H1 (cell line): ENCODE measurements around the gene CCDC92B. TPM values are rescaled to one million over a fixed set of nuclear protein-coding genes. Genes with fewer than 3 reads are reported as not detected.

Experiments used
- CTCF ChIA-PET: fragments of 300-600 bp; sonication (Branson Sonifier 250); formaldehyde crosslinking; loops from one replicate; lab custom pipeline; 2021; ENCODE audit not compliant: partially characterized antibody; lab: Charles Lee
- POLR2A ChIA-PET: fragments of 300-600 bp; sonication (Branson Sonifier 250); formaldehyde crosslinking; loops from one replicate; lab custom pipeline; 2021; ENCODE audit warnings: inconsistent platforms; ENCODE audit not compliant: partially characterized antibody; lab: Charles Lee
- DNase-seq, 2 experiments: peaks; one replicate each; pipeline versions ENCODE4 v3.0.0 to v3.0.0-alpha.2; 2010 to 2022; ENCODE audit warnings: low spot score in 2 of 2, low read depth in 1 of 2, mixed read lengths in 1 of 2
- FAIRE-seq: peaks from 2 replicates; lab custom pipeline; 2011; peaks lifted over from hg19 to GRCh38; lab: Jason Lieb, UNC
- H2AFZ ChIP-seq: 2 replicates; pipeline ENCODE4 v1.8.1; 2012; ENCODE audit warnings: low read length, inconsistent platforms
- H2AK5ac ChIP-seq: 2 replicates; pipeline ENCODE4 v1.6.1; 2013; ENCODE audit warnings: low read depth, low read length
- H2BK120ac ChIP-seq: replicated peaks from 2 replicates; pipeline ENCODE3; 2013; ENCODE audit warnings: low read depth, low read length, inconsistent platforms
- H2BK12ac ChIP-seq: 2 replicates; pipeline ENCODE4 v1.6.1; 2013; ENCODE audit warnings: low read depth, low read length
- H2BK15ac ChIP-seq: 2 replicates; pipeline ENCODE4 v1.6.1; 2013; ENCODE audit warnings: low read length
- H2BK20ac ChIP-seq: 2 replicates; pipeline ENCODE4 v1.6.1; 2013; ENCODE audit warnings: low read length
- H2BK5ac ChIP-seq: 2 replicates; pipeline ENCODE4 v1.6.1; 2013; ENCODE audit warnings: low read depth, low read length
- H3K14ac ChIP-seq: 2 replicates; pipeline ENCODE4 v1.6.1; 2013; ENCODE audit warnings: inconsistent platforms; ENCODE audit not compliant: insufficient read length
- H3K18ac ChIP-seq: 2 replicates; pipeline ENCODE4 v1.6.1; 2013; ENCODE audit warnings: low read length; ENCODE audit errors: extremely low read depth
- H3K23ac ChIP-seq: 2 replicates; pipeline ENCODE4 v1.6.1; 2013; ENCODE audit warnings: inconsistent platforms; ENCODE audit not compliant: insufficient read length
- H3K23me2 ChIP-seq: 2 replicates; pipeline ENCODE4 v1.6.1; 2013; ENCODE audit warnings: low read depth, low read length
- H3K27ac ChIP-seq: 2 replicates; pipeline ENCODE4 v1.6.1; 2011; ENCODE audit warnings: low read depth, low read length, inconsistent platforms
- H3K27me3 ChIP-seq, 4 experiments: replicated peaks in 1 of 4; 1 replicate in 1 of 4; 2 replicates in 3 of 4; pipeline versions ENCODE4 v1.6.1 to v1.8.1; 2011 to 2013; ENCODE audit warnings: low read length in 3 of 4, mild to moderate bottlenecking in 3 of 4, inconsistent platforms in 2 of 4, mixed read lengths in 2 of 4, moderate library complexity in 1 of 4; ENCODE audit not compliant: control insufficient read depth in 3 of 4, insufficient read depth in 3 of 4; ENCODE audit errors: extremely low read depth in 1 of 4
- H3K36me3 ChIP-seq, 4 experiments: 2 replicates each; pipeline versions ENCODE4 v1.6.1 to v1.8.1; 2011 to 2013; ENCODE audit warnings: mild to moderate bottlenecking in 4 of 4, low read length in 3 of 4, moderate library complexity in 2 of 4, control low read depth in 1 of 4, inconsistent platforms in 1 of 4; ENCODE audit not compliant: insufficient read depth in 4 of 4, control insufficient read depth in 2 of 4
- H3K4ac ChIP-seq: replicated peaks from 2 replicates; pipeline ENCODE3; 2013; ENCODE audit warnings: low read length, low read depth, mixed read lengths, inconsistent platforms; ENCODE audit not compliant: insufficient read length
- H3K4me1 ChIP-seq, 4 experiments: replicated peaks in 1 of 4; 1 replicate in 1 of 4; 2 replicates in 3 of 4; pipeline versions ENCODE4 v1.6.1 to v1.8.1; 2011 to 2013; ENCODE audit warnings: low read length in 3 of 4, inconsistent platforms in 2 of 4, mixed read lengths in 1 of 4; ENCODE audit not compliant: insufficient read depth in 4 of 4, control insufficient read depth in 3 of 4
- H3K4me2 ChIP-seq, 2 experiments: 2 replicates each; pipeline versions ENCODE4 v1.6.1 to v1.8.1; 2011 to 2013; ENCODE audit warnings: low read depth in 2 of 2, low read length in 2 of 2, control low read depth in 1 of 2, inconsistent platforms in 1 of 2, mild to moderate bottlenecking in 1 of 2; ENCODE audit not compliant: insufficient read depth in 1 of 2
- H3K4me3 ChIP-seq, 4 experiments: fragments of 200-600, 300-600 bp in 1 of 4; sonication (generic), shearing (Covaris generic), sonication (Bioruptor Twin) in 1 of 4; 2 replicates each; pipeline versions ENCODE4 v1.5.1 to v1.8.1; 2011 to 2016; ENCODE audit warnings: low read length in 4 of 4, low read depth in 3 of 4, control low read depth in 2 of 4, inconsistent platforms in 2 of 4, mild to moderate bottlenecking in 2 of 4, mixed read lengths in 1 of 4, moderate library complexity in 1 of 4; ENCODE audit not compliant: insufficient read depth in 2 of 4; ENCODE audit errors: extremely low read depth in 1 of 4
- H3K56ac ChIP-seq: replicated peaks from 2 replicates; pipeline ENCODE3; 2013; ENCODE audit warnings: low read depth, mild to moderate bottlenecking, mixed read lengths, low read length, inconsistent platforms; ENCODE audit not compliant: insufficient read length
- H3K79me1 ChIP-seq: 2 replicates; pipeline ENCODE4 v1.6.1; 2013; ENCODE audit warnings: low read depth, low read length, control low read depth
- H3K79me2 ChIP-seq, 2 experiments: 2 replicates each; pipeline versions ENCODE4 v1.6.1 to v1.8.1; 2012 to 2013; ENCODE audit warnings: low read length in 2 of 2, mild to moderate bottlenecking in 2 of 2, inconsistent platforms in 1 of 2; ENCODE audit not compliant: insufficient read depth in 2 of 2, control insufficient read depth in 1 of 2
- H3K9ac ChIP-seq, 4 experiments: replicated peaks in 1 of 4; 1 replicate in 1 of 4; 2 replicates in 3 of 4; pipeline versions ENCODE4 v1.6.1 to v1.8.1; 2011 to 2013; ENCODE audit warnings: low read depth in 3 of 4, low read length in 3 of 4, control low read depth in 2 of 4, mild to moderate bottlenecking in 2 of 4, moderate library complexity in 2 of 4, inconsistent platforms in 1 of 4; ENCODE audit errors: extremely low read depth in 1 of 4
- H3K9me3 ChIP-seq, 2 experiments: 2 replicates each; pipeline versions ENCODE4 v1.6.1 to v1.8.1; 2012 to 2013; ENCODE audit warnings: mild to moderate bottlenecking in 2 of 2, moderate library complexity in 2 of 2, control low read depth in 1 of 2, inconsistent platforms in 1 of 2, low read depth in 1 of 2, low read length in 1 of 2, mixed read lengths in 1 of 2; ENCODE audit not compliant: insufficient read depth in 2 of 2
- H4K20me1 ChIP-seq, 2 experiments: replicated peaks in 1 of 2; 2 replicates each; pipeline versions ENCODE3 to v1.8.1; 2011 to 2013; ENCODE audit warnings: inconsistent platforms in 2 of 2, low read length in 2 of 2, mild to moderate bottlenecking in 1 of 2; ENCODE audit not compliant: insufficient read depth in 2 of 2, control insufficient read depth in 1 of 2
- H4K5ac ChIP-seq: 2 replicates; pipeline ENCODE4 v1.6.1; 2013; ENCODE audit warnings: low read length, low read depth, mixed read lengths, inconsistent platforms; ENCODE audit not compliant: insufficient read length
- H4K8ac ChIP-seq: 2 replicates; pipeline ENCODE4 v1.8.0; 2013; ENCODE audit warnings: mild to moderate bottlenecking, moderate library complexity, low read length, inconsistent platforms; ENCODE audit not compliant: insufficient read depth; ENCODE audit errors: extremely low read depth
- H4K91ac ChIP-seq: replicated peaks from 2 replicates; pipeline ENCODE3; 2013; ENCODE audit warnings: low read length, mixed read lengths, inconsistent platforms; ENCODE audit not compliant: insufficient read length
- WGBS, 2 experiments: shearing (Covaris generic) in 1 of 2; methylation state at CpG; one replicate each; pipeline versions ENCODE4 v1.1.6 to v1.1.7; 2013 to 2015; ENCODE audit warnings: low lambda C conversion rate in 2 of 2, mixed read lengths in 2 of 2, inconsistent platforms in 1 of 2, low coverage in 1 of 2, missing lambda C conversion rate in 1 of 2; ENCODE audit not compliant: insufficient replicate concordance in 2 of 2, insufficient coverage in 1 of 2, insufficient read length in 1 of 2; ENCODE audit errors: extremely low coverage in 1 of 2, missing lambda C conversion rate in 1 of 2; 5-methylcytosine and 5-hydroxymethylcytosine counted together
- polyA plus RNA-seq, 7 experiments: library from polyadenylated mRNA; depleted of rRNA in 3 of 7; stranded (reverse) in 5 of 7; unstranded in 2 of 7; fragments of >200 nt in 5 of 7; fragments of 200-250 nt in 2 of 7; gene quantifications; 1 replicate in 5 of 7; 2 replicates in 1 of 7; 4 replicates in 1 of 7; pipeline versions ENCODE4 v1.2.1 to v1.2.3, GENCODE V29; 2011 to 2013; ENCODE audit warnings: missing spikeins in 2 of 7, mixed read lengths in 2 of 7
- total RNA-seq: library from RNA; stranded (reverse); fragmentation: NEBNext Ultra II Directional; extraction: Animal tissue kit (Norgen Biotek cat#: 25700); gene quantifications from 2 replicates; pipeline ENCODE4 v1.2.1, GENCODE V29; 2021

The CCDC92B gene
- total and polyA plus RNA-seq, 2 of the 8 experiments (the other 6 are each of a cell fraction or from before 2014, with no cell fraction given) = 5.5 to 12.1 TPM

DNA sequence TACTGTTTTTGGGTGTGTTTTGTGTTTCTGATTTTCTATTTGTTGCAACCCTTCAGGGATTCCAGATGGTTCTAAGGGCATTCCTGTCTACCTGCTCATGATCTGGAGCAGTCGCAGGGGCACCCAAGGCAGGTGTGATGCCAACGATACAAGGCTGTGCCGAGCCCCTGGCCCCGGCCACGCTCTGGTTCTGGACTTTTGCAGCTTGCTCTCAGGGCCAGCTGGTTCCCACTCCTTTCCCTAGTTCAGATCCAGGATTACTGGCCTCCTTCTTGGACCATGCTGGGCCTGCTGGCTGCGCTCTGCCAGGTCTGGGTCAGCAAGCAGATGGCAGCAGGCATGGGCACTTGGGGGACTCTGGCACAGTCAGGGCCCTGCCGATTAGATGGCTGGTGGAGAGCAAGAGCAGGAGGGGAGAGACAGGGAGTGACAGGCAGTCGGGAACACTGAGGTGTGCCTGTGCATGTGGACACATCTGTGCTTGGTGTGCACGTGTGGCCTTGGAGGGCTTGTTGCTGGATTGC, 31.5 kb upstream of the CCDC92B start:
- Histone ChIP-seq H2BK15ac (no peak overlapping the region; the same call in 1 of the 2 replicates), H3K4me2 (no peak overlapping the region), H3K23me2 (peaks cover 13% of the 10 kb centered on the region), H4K8ac (peak overlapping the region; percentile 11; the same call in 1 of the 2 replicates), H4K5ac (no peak overlapping the region), H2AFZ (no peak overlapping the region), H3K27me3 (no peaks in the 10 kb centered on the region; a peak in 1 of 7 replicates), H3K9me3 (no peaks in the 10 kb centered on the region), H3K27ac (no peak overlapping the region), H2BK120ac (no peak overlapping the region), H3K79me1 (no peaks in the 10 kb centered on the region; the same call in 1 of the 2 replicates), H3K36me3 (no peaks in the 10 kb centered on the region), H3K56ac (no peak overlapping the region), H3K9ac (no peak overlapping the region; a peak in 1 of 7 replicates), H2BK12ac (no peak overlapping the region), H2AK5ac (no peak overlapping the region), H4K91ac (no peak overlapping the region), H3K23ac (no peak overlapping the region), H3K4me3 (no peak overlapping the region), H3K4me1 (peaks cover 0 to 7% (median 4%) of the 10 kb centered on the region in 4 experiments; a peak in 4 of 7 replicates), H2BK20ac (no peak overlapping the region; the same call in 1 of the 2 replicates), H3K14ac (no peak overlapping the region), H3K4ac (no peak overlapping the region), H3K79me2 (no peaks in the 10 kb centered on the region), H3K18ac (no peak overlapping the region), H2BK5ac (no peak overlapping the region), H4K20me1 (peaks cover 0 to 4% of the 10 kb centered on the region in 2 experiments)
- CTCF ChIA-PET = no interaction called here
- WGBS, 2 experiments = 94% methylated on average over 9 of the region's 9 CpGs; no CpG with 5 or more reads in 1 of the 2 experiments
- POLR2A ChIA-PET = no interaction called here
- DNase-seq = no peak
- FAIRE-seq = no peak
